GM19023 (cell line): ENCODE results near the gene BNIP1.

ENCODE experiments used
- ATAC-seq: cut with Tn5 transposase; IDR thresholded peaks from one replicate; pipeline ENCODE4 v1.9.1; 2021; ENCODE audit warnings: mild to moderate bottlenecking, moderate library complexity; ENCODE audit not compliant: unreplicated experiment

The BNIP1 gene

GRCh38 chr5:173208296-173208695 lies 64.0 kb downstream of the BNIP1 start:
- no peak for ATAC-seq

GRCh38 chr5:173210877-173211276 lies 66.5 kb downstream of the BNIP1 start:
- no peak for ATAC-seq

- ATAC-seq = no peak
Observed at GRCh38 chr5:173211284-173211683, 67.0 kb downstream of the BNIP1 start.

GRCh38 chr5:173213236-173213933 lies 69.1 kb downstream of the BNIP1 start:
- no peak for ATAC-seq
